A549 (cell line): ENCODE results near the gene NIM1K.

Source experiments
- CTCF ChIP-seq: fragments of >200 bp; sonication (Bioruptor Twin); formaldehyde crosslinking; IDR thresholded peaks from 3 replicates; pipeline ENCODE4 v1.5.1; 2016
- MAX ChIP-seq: IDR thresholded peaks from 2 replicates; pipeline ENCODE4 v1.6.1; 2012

GRCh38 chr5:43192558-43193180 is 644 bp downstream of the NIM1K start:
- TF ChIP-seq MAX, result peak; percentile 70
- TF ChIP-seq CTCF, result no peak
